ENCODE data around the gene NEK11.

NEK11 gene

DNA sequence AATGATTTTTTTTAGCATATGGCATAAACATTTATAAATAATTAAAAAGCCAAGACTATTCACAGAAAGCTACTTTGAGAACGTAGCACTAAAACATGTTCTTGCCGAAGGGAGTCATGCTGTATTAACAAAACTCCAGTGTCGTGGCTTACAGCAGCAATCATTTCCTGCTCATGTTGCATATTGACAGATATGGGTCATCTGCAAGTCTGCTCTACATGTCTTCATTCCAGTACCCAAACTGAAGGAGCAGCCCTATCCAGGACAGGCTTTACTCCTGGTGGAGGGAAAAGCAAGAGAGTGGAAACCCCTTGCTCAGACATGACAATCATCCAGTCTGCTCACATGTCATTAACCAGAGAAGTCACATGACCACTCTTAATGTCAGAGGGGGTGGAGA is 87.6 kb downstream of the NEK11 start:
- no peaks in the 10 kb centered on the region for H3K9me3 ChIP-seq (ENCODE audit: insufficient read depth, low read depth, low read length)
- DNase-seq = no peak
- no peaks in the 10 kb centered on the region for H3K36me3 ChIP-seq (ENCODE audit: control insufficient read depth in 1 of 2, insufficient read depth in 2 of 2, low read length in 2 of 2)
- H3K27me3 ChIP-seq (ENCODE audit: insufficient read depth, low read length) = no peaks in the 10 kb centered on the region
- no peak overlapping the region for H2AK5ac ChIP-seq (ENCODE audit: low read length)
- no peak overlapping the region for H2BK5ac ChIP-seq (ENCODE audit: low read depth, low read length, poor library complexity)
- H3K4me2 ChIP-seq (ENCODE audit: low read length) = no peak overlapping the region
- H4K12ac ChIP-seq (ENCODE audit: low read depth, low read length) = no peak overlapping the region
- H3K4me1 ChIP-seq (ENCODE audit: control insufficient read depth in 1 of 2, insufficient read depth in 2 of 2, low read length in 2 of 2) = peaks cover 0 to 2% of the 10 kb centered on the region in 2 experiments
- H3K14ac ChIP-seq (ENCODE audit: low read length) = no peak overlapping the region
- no peak overlapping the region for H3K4ac ChIP-seq (ENCODE audit: low read depth, low read length)
- no peak overlapping the region for H2BK120ac ChIP-seq (ENCODE audit: insufficient read depth, low read length, poor library complexity)
- WGBS (ENCODE audit: extremely low coverage, insufficient coverage, insufficient read length) = no CpG with 5 or more reads among the region's 3 CpGs
- no peak overlapping the region for H2BK12ac ChIP-seq (ENCODE audit: low read length)
- no peak overlapping the region for H3K18ac ChIP-seq (ENCODE audit: low read length)
- H3K79me2 ChIP-seq (ENCODE audit: control insufficient read depth, insufficient read depth, low read length, poor library complexity) = no peaks in the 10 kb centered on the region
- no peaks in the 10 kb centered on the region for H3K79me1 ChIP-seq (ENCODE audit: low read length)
- no peak overlapping the region for H4K8ac ChIP-seq (ENCODE audit: low read depth, low read length)
- H3K23ac ChIP-seq (ENCODE audit: low read length) = peak overlapping the region; percentile 10
- H3K4me3 ChIP-seq (ENCODE audit: low read depth, low read length) = no peak overlapping the region
- H3K27ac ChIP-seq (ENCODE audit: low read depth, low read length) = no peak overlapping the region
- no peak overlapping the region for H2AFZ ChIP-seq (ENCODE audit: insufficient read depth, low read length, poor library complexity)
- no peak overlapping the region for H4K91ac ChIP-seq (ENCODE audit: low read depth, low read length)
- no peak overlapping the region for H3K9ac ChIP-seq (ENCODE audit: low read length)

DNA sequence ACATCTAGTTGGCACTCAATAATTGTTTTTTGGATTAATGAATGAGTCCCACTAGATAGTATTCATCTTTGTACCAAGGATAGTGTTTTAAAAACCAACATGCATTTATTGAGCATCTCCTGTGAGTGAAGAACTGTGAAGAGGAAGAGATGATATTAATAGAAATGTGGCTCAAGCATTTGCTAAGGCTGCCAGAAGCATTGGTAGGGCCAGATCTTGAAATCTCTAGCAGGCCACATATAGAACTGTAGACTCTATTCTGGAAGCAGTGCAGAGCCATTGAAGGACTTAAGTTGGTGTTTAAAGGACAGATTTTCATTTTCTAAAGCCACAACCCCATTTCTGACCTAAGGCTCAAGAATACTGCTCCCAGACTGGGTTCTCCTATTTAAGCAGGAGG is 99.0 kb downstream of the NEK11 start:
- Histone ChIP-seq H3K4me2 (ENCODE audit: low read length) (no peak overlapping the region), H3K27me3 (ENCODE audit: insufficient read depth, low read length) (no peaks in the 10 kb centered on the region), H2AFZ (ENCODE audit: insufficient read depth, low read length, poor library complexity) (no peak overlapping the region), H4K91ac (ENCODE audit: low read depth, low read length) (no peak overlapping the region), H2AK5ac (ENCODE audit: low read length) (no peak overlapping the region), H3K14ac (ENCODE audit: low read length) (no peak overlapping the region), H3K18ac (ENCODE audit: low read length) (no peak overlapping the region), H3K79me2 (ENCODE audit: control insufficient read depth, insufficient read depth, low read length, poor library complexity) (no peaks in the 10 kb centered on the region), H3K4me3 (ENCODE audit: low read depth, low read length) (no peak overlapping the region), H3K4ac (ENCODE audit: low read depth, low read length) (no peak overlapping the region), H3K27ac (ENCODE audit: low read depth, low read length) (no peak overlapping the region), H3K79me1 (ENCODE audit: low read length) (no peaks in the 10 kb centered on the region), H4K12ac (ENCODE audit: low read depth, low read length) (no peak overlapping the region), H4K8ac (ENCODE audit: low read depth, low read length) (no peak overlapping the region), H3K36me3 (ENCODE audit: control insufficient read depth in 1 of 2, insufficient read depth in 2 of 2, low read length in 2 of 2) (no peaks in the 10 kb centered on the region), H3K9ac (ENCODE audit: low read length) (no peak overlapping the region), H2BK120ac (ENCODE audit: insufficient read depth, low read length, poor library complexity) (no peak overlapping the region), H3K9me3 (ENCODE audit: insufficient read depth, low read depth, low read length) (peaks cover 6% of the 10 kb centered on the region), H2BK5ac (ENCODE audit: low read depth, low read length, poor library complexity) (no peak overlapping the region), H3K4me1 (ENCODE audit: control insufficient read depth in 1 of 2, insufficient read depth in 2 of 2, low read length in 2 of 2) (no peaks in the 10 kb centered on the region), H3K23ac (ENCODE audit: low read length) (no peak overlapping the region), H2BK12ac (ENCODE audit: low read length) (no peak overlapping the region)
- DNase-seq = no peak

DNA sequence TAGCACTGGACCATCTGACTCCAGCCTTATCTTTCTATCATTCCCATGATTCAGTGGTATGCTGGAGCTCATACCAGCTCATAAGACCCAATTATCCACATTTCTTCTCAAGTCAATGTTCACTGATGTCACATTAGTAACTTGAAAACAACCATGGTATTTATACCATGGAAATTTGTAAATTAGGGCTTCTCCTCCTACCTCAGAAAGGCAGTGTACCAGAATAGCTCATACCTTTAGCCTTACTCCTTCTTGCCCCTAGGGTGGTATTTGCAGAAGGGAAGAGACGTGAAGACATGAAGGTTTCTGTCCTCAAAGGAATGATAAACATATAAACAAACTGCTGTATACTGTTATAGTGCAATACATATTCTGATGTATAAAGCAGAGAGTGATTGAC is 114.2 kb downstream of the NEK11 start:
- Histone ChIP-seq H3K4me3 (ENCODE audit: low read depth, low read length) (no peak overlapping the region), H3K14ac (ENCODE audit: low read length) (no peak overlapping the region), H3K4me2 (ENCODE audit: low read length) (no peak overlapping the region), H3K27me3 (ENCODE audit: insufficient read depth, low read length) (no peaks in the 10 kb centered on the region), H2BK12ac (ENCODE audit: low read length) (no peak overlapping the region), H4K8ac (ENCODE audit: low read depth, low read length) (no peak overlapping the region), H3K4me1 (ENCODE audit: control insufficient read depth in 1 of 2, insufficient read depth in 2 of 2, low read length in 2 of 2) (no peaks in the 10 kb centered on the region), H4K91ac (ENCODE audit: low read depth, low read length) (no peak overlapping the region), H2BK120ac (ENCODE audit: insufficient read depth, low read length, poor library complexity) (no peak overlapping the region), H3K79me2 (ENCODE audit: control insufficient read depth, insufficient read depth, low read length, poor library complexity) (no peaks in the 10 kb centered on the region), H3K9me3 (ENCODE audit: insufficient read depth, low read depth, low read length) (no peaks in the 10 kb centered on the region), H3K18ac (ENCODE audit: low read length) (no peak overlapping the region), H3K4ac (ENCODE audit: low read depth, low read length) (no peak overlapping the region), H3K36me3 (ENCODE audit: control insufficient read depth in 1 of 2, insufficient read depth in 2 of 2, low read length in 2 of 2) (no peaks in the 10 kb centered on the region), H3K79me1 (ENCODE audit: low read length) (no peaks in the 10 kb centered on the region), H3K23ac (ENCODE audit: low read length) (no peak overlapping the region), H2AFZ (ENCODE audit: insufficient read depth, low read length, poor library complexity) (no peak overlapping the region), H2BK5ac (ENCODE audit: low read depth, low read length, poor library complexity) (no peak overlapping the region), H4K12ac (ENCODE audit: low read depth, low read length) (no peak overlapping the region), H2AK5ac (ENCODE audit: low read length) (no peak overlapping the region), H3K9ac (ENCODE audit: low read length) (no peak overlapping the region), H3K27ac (ENCODE audit: low read depth, low read length) (no peak overlapping the region)
- DNase-seq = peak; percentile 75 to 96
- no CpG with 5 or more reads among the region's 1 CpG for WGBS (ENCODE audit: extremely low coverage, insufficient coverage, insufficient read length)

DNA sequence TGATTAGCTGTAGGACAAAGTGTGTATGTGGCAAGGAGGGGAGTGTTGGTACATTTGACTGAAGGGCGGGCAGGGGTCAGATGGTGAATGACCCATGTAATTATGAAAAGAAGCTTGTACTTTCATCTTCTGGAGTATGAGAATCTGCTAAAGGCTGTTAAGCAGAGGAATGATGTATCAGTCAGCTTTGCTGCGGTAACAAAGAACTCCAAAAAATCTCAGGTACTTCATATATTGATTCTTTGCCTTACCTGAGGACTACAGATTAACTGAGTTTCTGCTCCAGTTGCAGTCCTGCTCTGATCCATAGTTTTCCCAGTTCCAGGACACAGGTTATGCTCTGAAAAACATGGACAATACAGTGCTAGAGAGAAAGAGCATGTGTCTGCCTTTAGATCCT is 115.1 kb downstream of the NEK11 start:
- DNase-seq = no peak
- no CpG with 5 or more reads among the region's 2 CpGs for WGBS (ENCODE audit: extremely low coverage, insufficient coverage, insufficient read length)
- no peaks in the 10 kb centered on the region for H3K79me1 ChIP-seq (ENCODE audit: low read length)

More for the DNA sequence above, 115.1 kb downstream of the NEK11 start:
- H3K9ac ChIP-seq (ENCODE audit: low read length) = no peak overlapping the region
- H3K27ac ChIP-seq (ENCODE audit: low read depth, low read length) = no peak overlapping the region
- no peak overlapping the region for H4K91ac ChIP-seq (ENCODE audit: low read depth, low read length)
- no peak overlapping the region for H3K18ac ChIP-seq (ENCODE audit: low read length)
- H3K9me3 ChIP-seq (ENCODE audit: insufficient read depth, low read depth, low read length) = no peaks in the 10 kb centered on the region
- H3K4me2 ChIP-seq (ENCODE audit: low read length) = no peak overlapping the region
- no peak overlapping the region for H3K23ac ChIP-seq (ENCODE audit: low read length)
- H2BK120ac ChIP-seq (ENCODE audit: insufficient read depth, low read length, poor library complexity) = no peak overlapping the region
- no peak overlapping the region for H4K12ac ChIP-seq (ENCODE audit: low read depth, low read length)
- no peak overlapping the region for H2BK12ac ChIP-seq (ENCODE audit: low read length)
- H2BK5ac ChIP-seq (ENCODE audit: low read depth, low read length, poor library complexity) = no peak overlapping the region
- no peak overlapping the region for H4K8ac ChIP-seq (ENCODE audit: low read depth, low read length)
- no peak overlapping the region for H2AFZ ChIP-seq (ENCODE audit: insufficient read depth, low read length, poor library complexity)
- no peak overlapping the region for H3K4me3 ChIP-seq (ENCODE audit: low read depth, low read length)
- H3K36me3 ChIP-seq (ENCODE audit: control insufficient read depth in 1 of 2, insufficient read depth in 2 of 2, low read length in 2 of 2) = no peaks in the 10 kb centered on the region
- no peak overlapping the region for H2AK5ac ChIP-seq (ENCODE audit: low read length)
- H3K14ac ChIP-seq (ENCODE audit: low read length) = no peak overlapping the region
- no peaks in the 10 kb centered on the region for H3K27me3 ChIP-seq (ENCODE audit: insufficient read depth, low read length)
- no peaks in the 10 kb centered on the region for H3K79me2 ChIP-seq (ENCODE audit: control insufficient read depth, insufficient read depth, low read length, poor library complexity)
- no peak overlapping the region for H3K4ac ChIP-seq (ENCODE audit: low read depth, low read length)
- H3K4me1 ChIP-seq (ENCODE audit: control insufficient read depth in 1 of 2, insufficient read depth in 2 of 2, low read length in 2 of 2) = no peaks in the 10 kb centered on the region
